GM18505 (cell line): ENCODE results near the gene SEC14L2.

Experiments
- ATAC-seq: cut with Tn5 transposase; IDR thresholded peaks from one replicate; pipeline ENCODE4 v1.9.1; 2021; ENCODE audit not compliant: unreplicated experiment
- POLR2A ChIP-seq: IDR thresholded peaks from 4 replicates; pipeline ENCODE4 v1.6.1; 2011; ENCODE audit warnings: borderline replicate concordance; ENCODE audit not compliant: insufficient read depth, insufficient read length; ENCODE audit errors: extremely low read depth

SEC14L2 gene

DNA sequence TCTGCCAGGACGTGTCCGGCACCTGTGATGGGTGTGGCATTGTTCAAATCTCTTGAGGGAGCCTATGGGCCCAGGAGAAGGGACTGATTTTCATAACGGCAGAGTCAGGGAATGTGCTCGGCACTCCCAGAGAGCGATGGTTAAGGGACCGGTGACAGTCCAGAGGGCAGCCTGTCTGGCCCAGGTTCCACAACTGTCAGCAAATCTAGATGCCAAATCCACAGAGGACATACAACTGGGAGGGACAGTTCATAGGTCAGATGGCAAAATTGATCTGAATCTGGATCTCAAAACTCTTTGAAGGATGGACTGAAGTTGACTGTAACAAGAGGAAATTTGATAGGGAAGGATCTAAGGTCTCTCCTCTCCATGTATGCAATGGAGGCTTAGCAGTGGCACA lies 7.5 kb downstream of the SEC14L2 start:
- ATAC-seq: no peak
- no peak for TF ChIP-seq POLR2A

- no peak for TF ChIP-seq POLR2A
- ATAC-seq: no peak
Observed at GRCh38 chr22:30405731-30406130, 8.9 kb downstream of the SEC14L2 start.

DNA sequence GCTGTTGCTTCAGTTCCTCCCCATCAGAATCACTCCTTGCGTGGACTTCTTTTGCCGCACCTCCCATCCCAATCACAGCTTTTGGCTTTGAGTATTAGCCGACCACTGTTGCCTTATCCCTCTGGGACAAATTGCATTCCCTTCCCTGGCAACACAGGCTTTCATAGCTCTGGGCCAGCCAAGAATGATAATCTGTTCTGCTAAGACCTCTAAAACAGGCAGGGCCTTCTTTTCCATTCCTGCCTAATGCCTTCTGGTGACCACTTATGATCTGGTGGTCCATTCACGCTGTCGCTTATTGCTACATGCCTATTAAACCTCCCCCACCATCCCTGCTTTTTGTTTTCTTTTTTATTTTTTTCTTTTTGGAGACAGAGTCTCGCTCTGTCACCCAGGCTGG lies 9.6 kb downstream of the SEC14L2 start:
- ATAC-seq: no peak
- no peak for TF ChIP-seq POLR2A

- ATAC-seq: no peak
- no peak for TF ChIP-seq POLR2A
Observed at GRCh38 chr22:30408388-30409102, 11.7 kb downstream of the SEC14L2 start.

GRCh38 chr22:30411780-30412179 lies 15.0 kb downstream of the SEC14L2 start:
- TF ChIP-seq POLR2A: no peak
- no peak for ATAC-seq

GRCh38 chr22:30413001-30413400 lies 16.2 kb downstream of the SEC14L2 start:
- no peak for ATAC-seq
- TF ChIP-seq POLR2A: no peak

- TF ChIP-seq POLR2A: no peak
- no peak for ATAC-seq
Observed at GRCh38 chr22:30413745-30414524, 17.1 kb downstream of the SEC14L2 start.

DNA sequence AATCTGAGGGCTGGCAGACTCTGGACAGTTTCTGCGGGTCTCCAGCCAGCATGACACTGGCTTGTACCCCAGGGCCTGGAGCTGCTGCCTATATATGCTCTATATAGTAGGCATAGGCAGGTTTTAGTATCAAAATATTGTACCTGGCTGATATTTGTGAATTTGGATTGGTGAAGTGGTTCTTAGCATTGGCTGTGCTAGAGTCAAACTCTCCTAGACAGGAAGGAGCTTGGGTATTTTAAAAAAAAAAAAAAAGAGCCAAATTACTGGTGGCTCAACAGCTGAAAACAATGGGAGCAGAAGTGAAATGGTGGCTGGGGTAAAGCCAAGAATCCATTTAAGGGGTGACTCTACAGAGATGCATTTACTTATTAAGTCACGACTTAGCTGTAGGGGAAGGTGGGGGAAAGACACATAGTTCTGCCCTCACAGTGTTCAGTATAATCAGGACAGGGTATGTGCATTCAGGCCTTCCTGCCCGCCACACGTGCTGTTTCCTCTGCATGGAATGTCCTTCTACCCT lies 17.8 kb downstream of the SEC14L2 start:
- no peak for TF ChIP-seq POLR2A
- no peak for ATAC-seq

DNA sequence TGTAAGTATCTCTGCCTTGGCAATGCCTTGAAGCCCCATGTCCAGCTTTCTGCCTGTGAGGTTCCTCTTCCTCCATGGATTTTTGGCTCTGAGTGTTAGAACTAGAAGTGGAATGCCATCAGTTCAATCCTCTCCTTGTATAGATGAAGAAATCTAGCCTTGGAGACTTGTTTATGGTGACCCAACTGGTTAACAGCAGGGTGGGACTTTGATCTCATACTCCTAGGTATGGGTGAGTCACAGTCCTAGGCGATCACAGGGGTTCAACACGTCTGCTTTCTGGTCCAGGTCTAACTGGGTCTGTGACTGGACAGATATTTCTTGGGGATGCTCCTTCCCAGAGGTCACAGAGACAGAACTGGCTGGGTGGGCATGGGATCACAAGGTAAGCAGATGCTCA lies 19.6 kb downstream of the SEC14L2 start:
- no peak for TF ChIP-seq POLR2A

DNA sequence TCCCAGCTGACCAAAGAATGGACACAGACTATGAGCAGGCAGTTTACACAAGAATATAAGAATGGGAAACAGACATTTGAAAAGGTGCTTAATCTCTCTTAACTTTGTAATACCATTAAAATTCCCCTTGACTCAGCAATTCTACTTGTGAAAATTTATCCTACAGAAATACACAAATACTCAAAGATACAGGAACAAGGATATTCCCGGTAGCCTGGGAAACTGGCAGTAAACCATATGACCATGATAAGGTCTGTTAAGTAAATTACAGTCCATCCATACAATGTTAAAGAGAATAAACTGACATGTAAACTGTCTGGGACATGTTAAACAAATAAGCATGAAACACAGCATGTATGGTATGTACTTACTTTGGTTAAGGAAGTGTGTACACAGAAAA lies 20.0 kb downstream of the SEC14L2 start:
- TF ChIP-seq POLR2A: no peak
- no peak for ATAC-seq

More for the DNA sequence above, 19.6 kb downstream of the SEC14L2 start:
- no peak for ATAC-seq

GRCh38 chr22:30420347-30421125 lies 23.7 kb downstream of the SEC14L2 start:
- TF ChIP-seq POLR2A: no peak
- ATAC-seq: no peak

- no peak for TF ChIP-seq POLR2A
- ATAC-seq: no peak
Observed at GRCh38 chr22:30421695-30422480, 25.1 kb downstream of the SEC14L2 start.

DNA sequence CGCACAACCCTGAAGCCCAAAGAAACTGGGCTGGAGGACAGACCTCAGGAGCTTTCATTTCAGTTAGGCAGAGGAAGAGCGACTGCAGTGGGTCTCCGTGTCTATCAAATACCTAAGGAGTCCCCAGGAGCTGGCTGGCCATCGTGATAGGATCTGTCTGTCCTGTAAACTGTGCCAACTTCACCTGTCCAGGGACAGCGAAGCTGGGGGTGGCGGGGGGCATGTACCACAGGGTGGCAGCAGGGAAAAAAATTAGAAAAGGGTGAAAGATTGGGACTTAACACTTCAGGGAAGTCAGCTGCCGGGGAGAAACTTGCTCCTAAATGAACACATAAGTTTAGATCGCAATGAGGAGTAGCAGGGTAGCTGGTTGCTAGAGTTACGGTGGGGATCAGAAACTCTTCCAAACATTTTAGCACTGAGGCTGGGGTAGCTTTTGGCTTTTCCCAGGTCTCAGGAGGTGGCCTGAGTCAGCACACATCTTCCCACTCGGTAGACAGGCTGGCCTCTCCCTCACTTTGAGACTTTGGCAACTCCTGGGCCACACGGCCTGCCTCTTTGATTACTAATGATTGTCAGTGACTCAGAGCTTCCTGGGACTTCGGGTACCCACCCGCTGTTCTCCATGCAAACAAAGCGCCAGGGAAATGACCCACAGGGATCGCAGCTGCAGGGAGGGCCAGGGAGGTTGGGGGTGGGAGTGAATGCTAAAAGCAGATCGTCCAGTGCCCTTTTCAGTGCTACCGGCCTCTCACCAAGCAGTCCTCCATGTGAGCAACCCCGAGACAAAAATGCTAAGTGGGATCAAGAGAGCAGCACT lies 25.9 kb downstream of the SEC14L2 start:
- no peak for ATAC-seq
- TF ChIP-seq POLR2A: no peak
